ENCODE measurements around the gene KIF17.
"Not testable (repeated sequence)": the region's sequence is repeated elsewhere in the genome, so short reads cannot be mapped to it uniquely, and the experiment has no call there.

Gene KIF17

DNA sequence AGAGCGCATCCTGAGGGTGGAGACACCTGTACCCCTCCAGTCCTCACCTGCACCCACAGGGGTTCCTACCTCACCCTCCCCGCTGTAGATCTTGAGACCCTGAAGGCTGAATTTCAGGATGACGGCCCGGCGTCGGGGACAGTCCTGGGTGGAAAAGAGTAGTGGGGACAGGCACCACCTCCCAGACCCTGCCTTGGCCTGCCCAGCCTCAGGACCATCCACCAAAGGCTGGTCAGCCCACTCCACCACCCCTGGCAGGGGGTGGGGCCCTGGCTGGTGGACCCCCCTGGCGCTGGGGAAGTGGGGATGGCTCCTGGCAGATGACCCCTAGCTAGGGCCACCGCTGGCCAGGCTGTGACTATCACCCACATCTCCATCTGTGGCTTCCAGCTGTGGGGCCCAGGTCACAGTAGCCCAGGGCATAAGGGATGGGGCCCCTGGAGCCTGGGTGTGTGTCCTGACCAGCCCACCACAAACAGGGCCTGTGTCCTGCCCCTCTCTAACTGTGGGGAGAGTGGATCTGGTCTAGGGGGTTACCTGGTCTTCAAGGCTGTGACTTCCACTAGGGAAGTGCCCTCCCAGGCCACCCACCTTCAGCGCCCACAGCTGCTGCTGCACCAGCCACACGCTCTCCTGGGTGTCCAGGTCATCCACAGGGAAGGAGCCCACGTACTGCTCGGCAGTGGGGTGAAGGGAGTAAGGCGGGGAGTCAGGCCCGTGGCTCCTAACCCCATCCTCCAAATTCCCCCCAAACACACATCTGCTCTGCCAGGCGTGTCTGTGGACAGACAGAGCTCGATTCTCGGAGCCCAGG lies 9.3 kb upstream of the KIF17 start:
- no peak for DNase-seq

DNA sequence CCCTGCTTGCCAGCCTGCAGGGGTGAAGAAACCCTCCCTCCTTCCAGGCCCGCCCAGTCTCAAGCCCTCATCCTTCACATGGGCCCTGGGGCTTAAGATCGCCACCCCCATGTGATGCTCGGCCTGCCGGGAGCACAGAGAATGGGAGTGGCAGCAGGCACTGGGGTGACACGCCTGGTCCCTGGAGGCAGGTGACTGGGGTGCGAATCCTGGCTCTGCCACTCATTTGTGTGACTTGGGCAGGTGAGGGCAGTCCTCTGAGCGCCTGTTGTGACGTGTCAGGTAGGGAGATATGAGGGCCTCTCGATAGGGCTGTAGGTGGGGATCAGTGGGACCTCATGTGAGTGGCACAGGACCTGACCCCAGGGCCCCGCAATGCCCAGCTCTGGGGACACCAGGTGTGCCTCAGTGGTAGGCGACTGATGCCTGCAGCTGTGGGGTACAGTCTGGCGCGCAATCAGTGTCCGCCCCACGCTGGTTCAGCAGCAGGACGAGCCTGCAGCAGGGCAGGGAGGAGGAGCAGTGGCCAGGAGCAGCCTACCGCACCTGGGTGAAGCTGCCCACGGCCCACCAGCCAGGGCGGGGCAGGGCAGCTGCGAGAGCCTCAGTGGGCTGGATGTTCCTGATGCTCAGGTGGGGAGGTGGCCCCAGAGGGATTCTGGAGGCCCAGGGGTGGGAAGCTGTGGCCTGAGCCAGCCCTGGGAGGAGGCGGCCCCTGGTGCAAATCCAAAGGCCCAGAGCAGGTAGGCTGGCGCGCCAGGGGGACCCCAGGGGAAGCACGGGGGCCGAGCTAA lies 8.5 kb upstream of the KIF17 start:
- no peak for DNase-seq

DNA sequence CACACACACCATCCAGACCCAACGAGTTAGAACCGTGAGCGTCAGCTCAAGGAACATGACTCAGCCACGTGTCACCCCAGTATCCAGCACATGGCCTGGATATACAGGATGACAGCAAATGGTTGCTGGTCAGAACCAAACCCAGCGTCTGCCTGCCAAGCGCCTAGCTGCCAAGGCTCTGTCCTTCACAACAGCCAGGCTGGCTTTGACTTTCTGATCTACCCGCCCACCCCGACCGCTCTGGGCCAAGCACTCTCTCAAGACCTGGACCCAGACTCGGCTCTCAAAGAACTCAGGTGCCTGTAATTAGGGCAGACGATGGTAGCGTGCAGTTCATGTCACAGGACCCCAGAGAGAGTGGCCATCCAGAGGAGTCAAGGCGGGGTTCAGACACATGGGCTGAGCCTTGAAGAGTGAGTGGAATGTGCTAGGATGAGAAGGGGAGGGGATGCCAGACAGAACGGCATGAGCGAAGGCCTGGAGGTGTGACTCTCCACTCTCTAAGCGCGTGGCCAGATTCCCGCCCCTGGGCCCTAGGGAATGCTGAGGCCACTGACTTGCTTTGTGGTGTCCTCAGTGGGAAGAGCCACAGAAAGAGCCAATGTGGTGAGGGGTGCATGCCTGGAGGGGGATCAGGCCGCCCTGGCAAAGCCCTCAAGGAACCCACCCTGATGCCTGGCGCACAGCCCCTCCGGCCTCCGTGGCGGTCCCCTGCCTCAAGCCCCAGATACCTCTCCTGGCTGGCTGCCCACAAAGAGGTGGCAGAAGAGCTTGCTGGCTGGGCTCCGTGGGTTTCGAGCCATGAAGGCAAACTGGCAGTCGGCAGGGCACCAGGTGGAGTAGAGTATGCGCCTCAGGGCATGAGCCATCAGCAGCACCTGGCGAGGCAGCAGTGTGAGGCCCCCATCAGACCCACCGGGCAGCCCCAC lies 7.6 kb upstream of the KIF17 start:
- no peak for DNase-seq

DNA sequence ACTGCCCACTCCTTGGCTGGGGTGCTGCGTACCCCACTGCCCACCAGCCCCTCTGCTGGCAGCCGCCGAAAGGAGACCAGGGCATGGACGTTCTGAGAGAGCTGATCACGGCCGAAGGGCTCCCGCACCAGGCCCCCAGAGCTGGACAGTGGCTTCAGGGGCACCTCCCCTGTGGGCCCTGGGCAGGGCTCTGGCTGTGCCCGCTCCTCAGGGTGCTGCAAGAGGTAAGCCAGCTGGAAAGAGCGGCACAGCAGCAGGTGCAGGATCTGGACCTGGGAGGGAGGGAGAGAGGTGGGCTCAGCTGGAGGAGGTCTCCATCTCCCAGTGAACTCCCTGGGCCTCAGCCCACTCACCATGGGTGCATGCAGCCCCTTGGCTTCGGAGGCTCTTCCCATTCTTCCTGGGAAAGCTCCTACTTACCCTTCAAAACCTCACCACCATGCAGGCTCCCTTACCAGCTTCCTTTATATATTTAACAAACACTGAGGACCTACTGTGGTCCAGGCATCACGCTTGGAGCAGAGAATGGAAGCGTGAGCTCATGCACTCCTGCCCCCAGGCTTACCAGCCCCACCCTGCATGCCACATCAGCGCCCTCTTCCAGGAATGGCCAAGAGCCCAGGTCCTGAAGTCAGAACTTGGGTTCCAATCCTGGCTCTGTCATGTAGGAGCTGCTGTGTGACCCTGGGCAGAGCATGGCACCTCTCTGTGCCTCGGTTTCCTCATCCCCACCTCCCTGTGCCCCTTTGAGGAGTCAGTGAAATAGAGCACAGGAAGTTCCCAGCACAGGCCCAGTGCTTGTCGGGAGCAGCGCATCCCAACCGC lies 6.8 kb upstream of the KIF17 start:
- DNase-seq = no peak

DNA sequence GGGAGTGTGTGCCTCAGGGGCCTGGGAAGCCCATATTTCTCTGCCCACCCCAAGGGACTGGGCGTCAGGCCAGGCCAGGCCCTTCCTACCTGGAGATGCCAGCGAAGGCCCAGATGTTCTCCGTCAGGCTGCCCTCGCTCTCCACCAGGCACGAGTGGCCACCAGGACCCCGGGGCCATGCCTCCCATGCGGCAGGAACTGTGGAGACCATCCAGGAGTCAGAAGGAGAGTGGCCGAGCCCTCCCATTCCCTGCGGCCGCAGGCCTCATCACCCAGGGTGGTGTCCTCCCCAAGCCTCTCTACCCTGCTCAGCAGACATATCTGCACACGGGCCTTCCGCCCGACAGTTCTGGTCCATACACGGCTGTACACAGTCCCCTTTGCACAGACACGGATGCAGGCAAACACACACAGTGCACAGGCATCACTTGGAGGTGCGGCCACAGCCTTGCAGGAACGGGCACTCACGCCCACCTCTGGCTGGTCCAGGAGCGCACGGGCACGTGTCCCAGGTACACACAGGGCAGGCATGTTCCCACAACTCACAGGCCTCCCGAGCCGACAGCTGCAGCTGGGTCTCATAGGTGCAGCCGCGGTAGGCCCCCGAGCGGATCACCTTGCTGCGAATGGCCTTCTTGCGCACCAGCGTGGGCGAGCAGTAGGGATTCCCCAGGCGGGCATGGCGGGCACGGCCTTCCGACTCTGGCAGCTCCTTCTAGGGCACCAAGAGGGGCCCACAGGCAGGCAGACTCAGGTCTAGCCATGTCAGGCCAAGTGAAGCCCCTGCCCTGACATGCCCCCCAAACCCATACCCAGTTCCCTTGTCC lies 5.9 kb upstream of the KIF17 start:
- DNase-seq = no peak

DNA sequence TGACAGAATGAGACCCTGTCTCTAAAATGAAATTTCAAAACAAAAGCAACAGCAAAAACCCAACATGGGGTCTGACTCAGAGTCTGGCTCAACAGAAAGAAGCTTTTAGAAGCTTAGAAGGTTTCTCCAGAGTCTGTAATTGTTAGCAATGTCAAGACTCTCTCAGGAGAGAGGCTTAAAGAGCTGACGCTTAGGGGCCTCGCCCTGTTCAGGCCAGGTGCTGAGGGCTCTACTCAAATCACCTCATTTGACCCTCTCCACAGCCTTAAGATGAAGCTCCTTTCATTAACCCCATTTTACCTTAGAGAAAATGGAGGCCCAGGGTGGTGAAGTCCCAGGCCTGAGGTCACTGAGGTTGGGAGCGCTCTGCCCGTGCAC lies 5.3 kb upstream of the KIF17 start:
- no peak for DNase-seq

DNA sequence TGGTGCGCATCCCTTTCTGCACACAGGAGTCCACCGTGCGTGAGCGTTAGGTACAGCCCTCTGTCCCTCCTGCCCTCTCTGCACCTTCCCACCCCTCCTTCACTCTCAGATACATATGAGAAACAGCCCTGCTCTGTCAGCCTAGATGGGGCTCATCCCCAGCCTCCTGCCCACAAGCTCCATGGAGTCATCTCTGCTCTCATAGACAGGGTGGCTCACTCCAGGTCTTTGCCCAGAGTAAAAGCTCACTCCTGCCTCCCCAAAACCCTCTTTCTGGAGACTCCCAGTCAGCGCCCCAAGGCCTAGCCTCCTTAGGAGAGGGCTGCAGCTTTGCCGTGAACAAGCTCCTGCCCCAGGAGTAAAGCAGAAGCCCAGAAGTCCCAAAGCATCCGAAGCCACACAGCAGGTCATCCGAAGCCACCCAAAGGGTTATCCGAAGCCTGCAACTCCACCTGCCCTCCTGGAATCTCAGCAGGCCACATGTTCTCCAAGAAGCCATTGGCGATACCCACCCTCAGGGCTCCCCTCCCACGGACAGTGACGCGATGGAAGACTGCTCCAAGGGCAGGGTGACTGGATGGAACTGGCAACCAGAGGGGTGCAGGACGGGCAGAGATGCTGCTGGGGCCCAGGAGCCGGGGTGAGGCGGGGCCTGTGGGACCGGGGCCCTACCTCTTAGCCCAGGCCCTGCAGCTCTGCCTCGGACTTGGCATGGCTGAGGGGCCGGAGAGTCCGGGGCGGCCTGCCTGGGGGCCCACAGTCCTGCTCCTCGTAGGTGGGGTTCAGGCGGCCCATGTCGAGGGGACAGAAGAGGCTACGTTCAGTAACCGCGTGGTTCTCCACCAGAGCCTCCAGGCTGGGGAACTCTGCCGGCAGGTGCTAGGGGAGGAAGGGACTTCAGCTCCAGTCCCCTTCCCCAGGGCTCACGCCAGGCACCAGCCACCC lies 3.6 kb upstream of the KIF17 start:
- DNase-seq = no peak

DNA sequence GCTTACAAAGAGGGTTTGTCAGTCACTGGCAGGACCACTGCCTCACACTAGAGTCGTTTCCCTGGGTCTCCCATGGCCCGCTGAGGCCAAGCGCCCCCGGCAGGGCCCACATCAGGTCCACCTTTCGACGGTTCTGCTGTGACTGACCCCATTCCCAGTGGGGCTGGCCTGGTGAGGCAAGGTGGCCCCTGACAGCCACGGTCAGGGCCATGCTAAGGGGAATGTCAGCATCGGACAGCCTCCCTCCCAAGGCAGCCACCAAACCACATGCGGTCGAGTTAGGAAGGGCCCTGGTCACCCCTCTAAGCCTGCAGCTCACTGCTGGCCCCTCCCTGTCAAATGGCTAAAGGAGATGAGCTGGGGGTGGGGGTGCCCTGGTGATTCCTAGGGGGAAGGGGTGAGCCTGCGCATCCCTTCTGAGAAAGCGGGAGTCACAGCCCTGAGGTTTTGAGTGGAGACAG lies 2.9 kb upstream of the KIF17 start:
- no peak for DNase-seq

DNA sequence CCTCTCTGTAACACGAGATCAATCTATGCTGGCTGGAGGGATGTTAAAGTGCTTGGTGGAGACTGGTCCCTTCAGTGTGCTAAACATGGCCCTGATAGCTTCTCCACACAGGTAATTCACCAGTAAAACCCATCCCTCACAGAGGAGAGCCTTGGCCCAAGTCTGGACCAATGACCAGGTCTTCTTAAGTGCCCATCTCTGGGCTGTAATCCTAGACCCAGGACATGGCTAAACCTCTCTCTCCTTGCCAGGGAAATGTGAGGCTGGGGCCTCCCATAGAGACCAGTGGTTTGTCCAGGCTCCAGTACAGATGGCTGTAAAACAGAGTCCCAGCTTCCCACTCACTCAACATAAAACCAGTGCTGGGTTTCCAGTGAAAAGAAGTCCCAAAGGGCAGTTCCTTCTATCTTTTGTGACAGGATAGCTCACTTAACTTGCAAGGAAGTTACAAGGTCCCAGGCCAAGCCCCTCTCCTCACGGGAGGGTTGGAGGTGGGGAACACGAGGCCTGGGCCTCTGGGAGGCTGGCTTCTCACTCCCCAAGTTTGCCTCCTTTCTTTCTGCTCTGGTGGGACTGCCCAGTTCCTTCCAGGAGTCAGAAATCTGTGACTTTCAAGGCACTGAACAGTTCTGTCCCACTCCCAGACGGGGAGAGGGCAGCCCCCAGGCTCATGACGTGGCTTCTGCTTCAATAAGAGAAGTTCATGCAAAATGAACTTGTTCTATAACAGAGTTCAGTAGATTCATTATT lies 2.2 kb upstream of the KIF17 start:
- no peak for DNase-seq

DNA sequence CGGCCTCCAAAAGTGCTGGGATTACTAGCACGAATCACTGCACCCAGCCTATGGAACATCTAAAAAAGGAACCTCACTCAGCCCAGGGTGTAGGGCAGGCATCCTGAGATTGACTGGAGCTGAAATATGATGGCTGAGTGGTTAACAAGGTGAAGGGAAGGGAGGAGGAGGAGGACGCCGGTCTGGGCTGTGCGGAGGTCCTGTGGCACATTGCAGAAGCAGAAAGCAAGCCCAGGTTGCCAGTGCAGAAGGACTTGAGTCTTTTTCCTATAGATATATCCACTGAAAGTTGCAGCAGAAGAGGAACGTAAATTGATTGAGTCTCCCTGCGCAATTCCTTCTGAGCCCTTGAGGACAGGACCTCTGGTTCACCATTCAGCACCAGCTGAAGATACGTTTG lies 1.5 kb upstream of the KIF17 start:
- DNase-seq = no peak

DNA sequence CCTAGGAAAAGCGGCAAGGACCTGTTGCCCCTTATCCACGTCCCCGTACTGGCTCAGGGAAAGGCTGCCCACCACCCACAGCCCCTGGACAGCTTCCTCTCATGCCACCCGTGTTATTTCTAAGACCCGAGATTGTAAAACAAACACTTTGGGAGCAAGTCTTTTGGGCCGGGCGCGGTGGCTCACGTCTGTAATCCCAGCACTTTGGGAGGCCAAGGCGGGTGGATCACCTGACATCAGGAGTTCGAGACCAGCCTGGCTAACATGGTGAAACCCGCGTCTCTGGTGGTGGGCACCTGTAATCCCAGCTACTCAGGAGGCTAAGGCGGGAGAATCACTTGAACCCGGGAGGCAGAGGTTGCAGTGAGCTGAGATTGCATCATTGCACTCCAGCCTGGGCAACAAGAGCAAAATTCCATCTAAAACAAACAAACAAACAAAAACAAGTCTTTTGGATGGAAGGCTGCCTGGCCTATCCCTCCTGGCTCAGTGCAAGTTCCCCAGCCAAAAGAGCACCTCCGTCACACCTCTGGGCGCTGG lies 606 bp upstream of the KIF17 start:
- DNase-seq = not testable (repeated sequence)

DNA sequence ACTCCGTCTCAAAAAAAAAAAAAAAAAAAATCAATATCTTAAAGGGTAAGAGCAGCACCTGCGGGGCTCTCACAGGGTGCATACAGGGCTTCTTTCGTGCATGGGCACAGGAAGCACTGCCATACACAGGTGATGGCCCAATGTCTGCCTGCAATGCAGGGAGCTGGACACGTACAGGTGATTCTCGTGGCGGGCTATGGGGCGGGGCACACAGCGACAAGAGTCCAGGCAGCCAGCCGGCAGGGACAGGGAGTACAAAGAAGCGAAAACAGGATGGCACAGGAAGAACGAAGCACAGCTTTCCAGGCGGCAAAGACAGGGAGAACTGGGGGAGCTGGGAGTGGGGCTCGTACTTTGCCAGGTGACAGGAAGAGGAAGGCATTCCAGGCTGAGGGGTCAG lies 1.6 kb downstream of the KIF17 start:
- DNase-seq = no peak

DNA sequence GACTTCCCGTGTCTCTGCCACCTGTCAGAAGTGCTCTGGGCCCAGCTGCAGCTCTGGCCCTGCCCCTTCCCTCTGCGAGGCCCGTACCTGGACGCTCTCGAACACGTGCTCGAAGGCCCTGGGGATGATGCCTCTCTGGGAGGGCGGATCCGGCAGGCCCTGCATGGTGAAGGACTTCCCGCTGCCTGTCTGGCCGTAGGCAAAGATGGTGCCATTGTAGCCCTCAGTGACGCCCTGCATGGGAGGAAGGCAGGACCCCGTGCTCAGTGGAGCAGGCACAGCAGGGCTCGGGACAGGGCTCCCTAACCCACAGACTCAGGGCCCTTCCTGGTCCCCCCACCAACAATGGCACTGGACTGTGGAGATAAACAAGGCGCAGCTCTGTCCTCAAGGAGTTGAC lies 2.4 kb downstream of the KIF17 start:
- no peak for DNase-seq

DNA sequence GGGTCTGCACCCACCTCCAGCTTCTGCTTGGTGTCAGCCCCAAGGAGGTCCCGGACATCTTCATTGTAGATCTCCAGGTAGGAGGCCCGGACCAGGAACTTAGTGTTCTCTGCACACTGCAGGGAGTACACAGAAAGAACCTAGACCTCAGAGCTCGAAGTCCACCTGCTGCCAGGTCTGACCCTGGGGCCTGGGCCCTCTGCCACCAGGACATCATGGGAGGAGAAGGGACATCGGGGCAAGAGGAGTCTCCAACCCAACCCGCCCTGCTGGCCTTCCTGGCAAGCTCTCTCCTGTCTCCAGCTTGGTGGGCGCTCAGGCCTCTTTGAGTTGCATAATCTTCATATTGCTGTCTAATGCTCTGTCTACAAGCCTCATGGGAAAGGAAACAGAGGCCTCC lies 4.4 kb downstream of the KIF17 start:
- DNase-seq = no peak

DNA sequence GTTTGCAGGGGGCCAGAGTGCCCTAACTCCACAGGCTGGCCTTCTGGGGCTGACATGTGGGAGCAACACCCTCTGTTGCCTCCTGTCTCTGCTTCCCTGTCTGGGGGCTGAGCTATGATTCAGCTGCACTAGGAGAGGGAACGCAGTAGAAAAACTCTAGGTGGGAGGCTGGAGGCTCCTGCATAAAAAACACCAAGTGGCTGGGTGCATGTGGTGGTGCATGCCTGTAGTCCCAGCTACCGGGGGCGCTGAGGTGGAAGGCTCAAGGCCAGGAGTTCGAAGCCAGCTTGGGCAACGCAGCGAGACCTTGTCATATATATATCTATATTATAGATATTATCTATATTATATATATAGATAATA lies 5.6 kb downstream of the KIF17 start:
- no peak for DNase-seq

DNA sequence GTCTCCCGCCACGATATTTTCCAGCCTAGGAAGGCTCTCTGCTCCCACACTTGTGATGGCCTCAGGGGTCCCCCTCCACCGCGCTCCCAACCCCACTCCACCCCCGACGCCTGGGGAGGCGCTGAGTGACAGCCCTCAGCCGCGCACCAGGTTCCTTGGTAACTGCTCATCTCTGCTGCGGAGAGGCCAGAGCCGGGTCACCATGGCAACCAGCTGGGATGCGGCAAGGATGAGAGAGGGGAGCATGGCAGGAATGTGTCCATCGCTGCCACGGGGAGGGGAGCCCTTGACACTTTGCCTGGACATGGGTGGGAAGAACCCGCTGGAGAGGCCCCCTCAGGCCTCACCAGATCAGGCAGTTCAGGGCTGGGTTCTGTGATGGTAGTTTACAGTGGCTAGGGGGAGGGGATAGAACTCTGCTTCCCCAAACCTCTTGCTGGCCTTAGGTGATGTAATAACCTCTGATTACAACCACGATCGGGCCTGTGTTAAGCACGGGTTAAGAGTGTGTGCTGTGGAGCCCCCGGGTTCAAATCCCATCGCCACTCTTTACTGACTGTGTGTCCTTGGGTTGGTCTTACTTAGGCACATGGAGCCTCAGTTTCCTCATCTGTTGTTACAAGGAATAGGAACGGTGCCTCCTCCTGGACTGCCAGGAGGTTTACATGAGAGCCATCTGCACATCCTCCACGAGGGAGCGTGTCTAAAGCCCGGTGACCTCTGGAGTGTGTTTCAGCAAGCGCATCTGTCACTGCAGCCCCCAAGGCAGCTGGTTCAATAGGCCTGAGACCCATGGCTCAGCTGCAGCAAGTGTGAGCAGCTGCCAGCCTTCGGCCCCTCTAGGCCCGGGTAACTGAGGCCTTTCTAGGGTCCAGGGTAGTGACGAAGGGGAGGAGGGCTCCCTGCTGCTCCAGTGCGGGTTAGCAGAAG lies 6.3 kb downstream of the KIF17 start:
- no peak for DNase-seq

DNA sequence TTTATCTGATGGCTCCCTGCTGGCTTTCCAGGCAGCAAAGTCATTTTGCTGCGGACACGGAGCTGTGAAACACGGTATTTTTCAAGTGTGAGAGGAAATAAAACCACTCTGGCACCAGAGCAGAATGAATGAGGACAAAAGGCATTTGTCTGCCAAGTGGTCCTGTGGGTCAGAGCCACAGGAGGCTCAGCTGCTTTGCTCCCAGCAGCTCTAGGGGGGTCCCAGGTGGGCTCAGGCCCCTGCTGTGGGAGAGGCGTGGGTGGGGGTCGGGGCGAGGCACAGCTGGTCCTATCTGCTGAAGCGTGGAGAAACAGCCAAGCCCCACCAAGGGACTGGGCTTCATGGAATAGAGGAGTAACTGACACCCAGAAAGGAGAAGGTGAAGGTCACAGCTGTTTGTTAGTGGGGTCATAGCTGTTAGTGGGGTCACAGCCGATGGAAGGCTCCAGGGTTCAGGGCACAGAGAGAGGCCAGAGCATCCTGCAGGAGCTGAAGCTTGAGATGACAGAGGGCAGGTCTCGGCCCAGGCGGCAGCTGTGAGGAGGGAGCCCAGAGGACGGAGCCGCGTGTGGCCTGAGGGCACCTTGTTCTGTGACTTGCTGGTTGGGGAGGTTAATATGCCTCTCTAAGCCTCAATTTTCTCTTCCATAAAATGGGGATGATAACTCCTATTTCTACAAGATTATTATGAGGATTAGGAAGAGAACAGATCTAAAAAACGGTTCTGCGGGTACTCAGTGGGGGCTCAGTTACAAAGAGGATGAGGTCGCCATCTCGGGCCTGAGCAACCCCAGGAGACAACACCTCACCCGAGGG lies 7.1 kb downstream of the KIF17 start:
- no peak for DNase-seq

Measured in bone marrow (tissue), 2 donors.